Activated naive CD4-positive, alpha-beta T cell treated with anti-CD3 and anti-CD28 coated beads for 36 hours (primary cell): ENCODE results near the gene PAPSS2. TPM values are rescaled to one million over a fixed set of nuclear protein-coding genes. Genes with fewer than 3 reads are reported as not detected.
A peak's percentile ranks its signal among the peaks of the same experiment; 100 is the strongest.

ENCODE experiments used
- CTCF ChIA-PET: fragments of 350-600 bp; sonication (Branson Sonifier 250); formaldehyde crosslinking; loops from one replicate; lab custom pipeline; 2021; ENCODE audit warnings: antibody characterized with exemption; lab: Charles Lee
- DNase-seq: peaks from one replicate; pipeline ENCODE4 v3.0.0-alpha.2; 2020
- H3K27ac Mint-ChIP-seq: one replicate; pipeline ENCODE4 v1.8.0; 2021; ENCODE audit warnings: mild to moderate bottlenecking, mixed read lengths
- H3K27me3 Mint-ChIP-seq: one replicate; pipeline ENCODE4 v1.8.0; 2021; ENCODE audit warnings: low read depth, mixed read lengths
- H3K36me3 Mint-ChIP-seq: one replicate; pipeline ENCODE4 v1.8.0; 2021; ENCODE audit warnings: low read depth, mixed read lengths
- H3K4me1 Mint-ChIP-seq: one replicate; pipeline ENCODE4 v1.8.0; 2021; ENCODE audit warnings: low read depth, mixed read lengths
- H3K4me3 Mint-ChIP-seq: one replicate; pipeline ENCODE4 v1.8.0; 2021; ENCODE audit warnings: mild to moderate bottlenecking, moderate library complexity, mixed read lengths
- H3K9me3 Mint-ChIP-seq: one replicate; pipeline ENCODE4 v1.8.0; 2021; ENCODE audit warnings: mixed read lengths
- intact Hi-C: fragments of 100-400 bp; cut with micrococcal nuclease; formaldehyde crosslinking; loops from one replicate; pipeline ENCODE4 v1.15.1; 2023
- total RNA-seq, 2 experiments: library from RNA; stranded (reverse); gene quantifications; one replicate each; pipeline ENCODE4 v1.2.3, GENCODE V29; 2021

PAPSS2 gene
- total RNA-seq, 2 experiments from 2014 or later: 0.38 TPM; not detected in 1

DNA sequence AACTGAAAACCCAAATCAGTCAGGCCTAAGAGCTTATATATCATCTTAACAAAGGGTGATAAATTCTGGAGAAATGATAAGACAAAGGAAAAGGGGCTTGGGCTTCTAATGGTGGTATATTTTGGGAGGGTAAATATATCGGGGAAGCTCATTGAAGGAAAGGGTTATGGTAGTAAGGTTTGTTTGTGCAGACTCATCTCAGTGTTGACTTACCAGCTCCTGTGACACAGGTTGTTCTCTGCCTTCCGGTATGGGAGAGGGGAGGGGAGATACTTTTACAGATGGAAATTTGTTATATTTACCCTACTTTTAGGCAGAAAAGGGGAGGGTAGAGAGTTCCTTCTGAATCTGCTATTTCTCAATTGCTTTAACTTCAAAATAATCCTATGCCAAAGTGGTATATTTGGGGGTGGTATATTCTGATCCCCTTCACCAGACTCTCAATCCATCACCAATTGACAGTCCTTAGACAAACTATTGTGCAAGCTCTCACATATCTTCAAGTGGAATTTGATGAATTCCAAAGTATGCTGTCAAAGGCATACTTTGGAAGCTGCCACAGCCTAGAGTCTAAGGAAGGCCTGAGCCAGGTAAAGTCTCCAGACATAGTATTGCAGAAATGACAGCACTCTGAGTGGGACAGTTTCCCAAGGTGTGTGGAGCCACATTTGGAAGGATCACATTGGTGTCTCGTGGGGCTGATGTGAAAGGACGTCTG, 13.3 kb upstream of the PAPSS2 start:
- Mint-ChIP-seq H3K4me1 (peaks cover 20% of the 10 kb centered on the region), H3K27me3 (no peaks in the 10 kb centered on the region), H3K27ac (no peak overlapping the region), H3K4me3 (no peak overlapping the region), H3K9me3 (peaks cover 10% of the 10 kb centered on the region), H3K36me3 (peaks cover 2% of the 10 kb centered on the region)
- intact Hi-C loops: loop anchor here (10.0 kb wide), 1 partner anchor 448 kb away; no protein-coding TSS in a partner anchor
- CTCF ChIA-PET: no interaction called here
- no peak for DNase-seq

DNA sequence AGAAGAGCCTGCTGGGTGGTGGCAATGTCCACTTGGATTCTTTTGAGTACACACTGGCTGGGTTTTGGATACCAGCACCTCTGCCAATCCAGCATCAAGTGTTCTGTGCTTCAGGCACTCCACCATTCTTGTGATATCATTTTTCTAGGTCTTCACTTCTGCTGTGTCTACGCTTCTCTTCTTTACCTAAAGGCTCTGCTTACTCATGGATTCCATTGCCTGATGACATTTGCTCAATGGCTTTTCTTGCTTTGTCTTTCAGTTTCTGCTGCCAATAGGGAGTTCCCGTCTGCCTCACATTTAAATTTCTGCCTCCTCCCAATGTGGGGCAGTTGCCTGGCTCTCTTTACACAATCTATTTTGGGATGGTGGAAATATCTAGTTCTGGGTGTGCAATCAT, 12.7 kb upstream of the PAPSS2 start:
- peak; percentile 42 for DNase-seq
- Mint-ChIP-seq H3K36me3 (peaks cover 2% of the 10 kb centered on the region), H3K4me3 (no peak overlapping the region), H3K4me1 (peaks cover 20% of the 10 kb centered on the region), H3K9me3 (peaks cover 10% of the 10 kb centered on the region), H3K27me3 (peaks cover 4% of the 10 kb centered on the region), H3K27ac (no peak overlapping the region)
- CTCF ChIA-PET: no interaction called here
- intact Hi-C loops: loop anchor here (10.0 kb wide), 1 partner anchor 448 kb away; no protein-coding TSS in a partner anchor

GRCh38 chr10:87650838-87651589, 8.7 kb upstream of the PAPSS2 start:
- Mint-ChIP-seq H3K4me3 (no peak overlapping the region), H3K36me3 (peaks cover 2% of the 10 kb centered on the region), H3K27ac (no peak overlapping the region), H3K9me3 (peaks cover 2% of the 10 kb centered on the region), H3K27me3 (peaks cover 6% of the 10 kb centered on the region), H3K4me1 (peaks cover 12% of the 10 kb centered on the region)
- DNase-seq: no peak
- CTCF ChIA-PET: no interaction called here
- intact Hi-C loops: no loop called here

- Mint-ChIP-seq H3K9me3 (peaks cover under 1% of the 10 kb centered on the region), H3K27me3 (peaks cover 13% of the 10 kb centered on the region), H3K27ac (no peak overlapping the region), H3K4me1 (peaks cover 13% of the 10 kb centered on the region), H3K36me3 (no peaks in the 10 kb centered on the region), H3K4me3 (no peak overlapping the region)
- intact Hi-C loops: no loop called here
- DNase-seq: no peak
- CTCF ChIA-PET: interaction anchor here (0.7 kb wide), 1 partner anchor 123 kb away, joined by 3 read pairs; no protein-coding TSS in a partner anchor
Measured at GRCh38 chr10:87651801-87652200, 7.9 kb upstream of the PAPSS2 start.

DNA sequence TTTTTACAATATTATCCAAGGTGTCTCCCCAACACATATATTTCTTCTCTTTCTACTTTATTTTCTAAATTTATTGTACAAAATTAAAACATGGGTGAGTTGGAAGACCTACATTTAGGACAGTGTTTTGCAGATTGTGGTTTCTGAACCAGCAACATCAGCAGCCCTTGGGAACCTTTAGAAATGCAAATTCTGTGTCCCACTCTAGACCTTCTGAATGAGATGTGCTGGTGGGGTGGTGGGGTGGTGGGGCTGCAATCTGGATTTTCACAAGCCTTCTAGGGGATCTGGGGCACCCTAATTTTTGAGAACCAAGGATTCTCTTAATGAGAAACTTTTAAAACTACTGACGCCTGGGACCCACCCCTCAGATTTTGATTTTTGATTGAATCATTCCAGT, 7.4 kb upstream of the PAPSS2 start:
- no peak overlapping the region for H3K27ac Mint-ChIP-seq
- peaks cover 14% of the 10 kb centered on the region for H3K27me3 Mint-ChIP-seq
- no peaks in the 10 kb centered on the region for H3K36me3 Mint-ChIP-seq
- H3K4me3 Mint-ChIP-seq: no peak overlapping the region
- CTCF ChIA-PET: interaction anchor here (0.7 kb wide), 1 partner anchor 123 kb away, joined by 3 read pairs; no protein-coding TSS in a partner anchor
- intact Hi-C loops: no loop called here
- H3K9me3 Mint-ChIP-seq: no peaks in the 10 kb centered on the region
- H3K4me1 Mint-ChIP-seq: peaks cover 9% of the 10 kb centered on the region
- DNase-seq: no peak

DNA sequence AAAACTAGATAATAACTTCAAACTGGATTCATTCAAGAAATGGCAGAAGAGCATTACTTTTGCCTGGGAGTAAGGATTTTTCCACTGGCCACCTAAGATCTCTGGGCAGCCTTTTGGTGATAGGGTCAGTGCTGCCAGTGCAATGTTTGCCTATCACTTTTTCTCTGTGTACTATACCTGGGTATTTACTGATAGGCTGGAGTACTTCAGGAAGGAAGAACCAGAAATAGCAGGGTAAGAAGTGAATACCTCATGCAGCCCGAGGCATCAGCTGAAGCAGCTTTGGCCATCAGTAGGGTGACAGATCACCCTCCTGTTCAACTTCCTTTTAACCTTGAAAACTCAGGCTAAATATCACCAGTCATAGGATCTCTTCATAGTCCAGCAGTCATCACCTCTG, 5.5 kb upstream of the PAPSS2 start:
- CTCF ChIA-PET: no interaction called here

DNA sequence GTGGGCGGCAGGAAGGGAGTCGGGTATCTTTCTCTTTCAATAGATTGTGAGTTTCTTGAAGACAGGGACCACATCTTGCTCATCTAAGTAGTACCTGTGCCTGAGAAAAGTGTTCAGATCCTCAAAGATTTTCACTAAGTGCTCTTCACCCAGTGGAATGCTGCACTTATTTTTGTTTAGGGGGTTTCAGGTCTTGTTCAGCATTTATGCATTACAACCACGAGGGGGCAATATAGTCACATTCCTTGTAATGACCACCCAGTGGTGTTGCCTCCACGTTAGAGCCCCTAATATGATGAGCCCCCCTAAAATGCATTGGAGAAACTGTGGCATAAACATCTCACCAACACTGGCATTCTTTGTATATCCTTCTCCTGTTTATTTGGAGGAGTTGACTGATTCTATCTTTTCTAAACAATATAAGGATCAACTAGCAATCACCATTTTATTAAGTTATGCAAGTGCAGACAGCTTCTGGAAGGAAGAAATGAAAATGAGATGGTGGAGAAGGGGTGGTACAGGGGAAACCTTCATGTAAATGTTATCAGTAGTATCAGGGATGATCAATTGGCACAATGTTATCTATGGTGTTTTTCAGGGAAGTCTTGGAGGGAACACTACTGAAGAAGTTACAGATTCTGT, 3.1 kb upstream of the PAPSS2 start:
- no peaks in the 10 kb centered on the region for H3K36me3 Mint-ChIP-seq
- H3K4me3 Mint-ChIP-seq: no peak overlapping the region
- H3K27ac Mint-ChIP-seq: no peak overlapping the region
- no peaks in the 10 kb centered on the region for H3K9me3 Mint-ChIP-seq
- no peak for DNase-seq
- CTCF ChIA-PET: interaction anchor here (0.6 to 1.5 kb wide), 5 partner anchors 13 to 546 kb away, joined by 3 to 5 read pairs (median 3); no protein-coding TSS in a partner anchor
- intact Hi-C loops: loop anchor here (1.0 to 5.0 kb wide), 8 partner anchors 79 to 897 kb away; partner anchors contain the start of genes ATAD1, KLLN and PTEN
- H3K4me1 Mint-ChIP-seq: peaks cover 10% of the 10 kb centered on the region
- H3K27me3 Mint-ChIP-seq: peaks cover 35% of the 10 kb centered on the region

More for the DNA sequence above, 5.5 kb upstream of the PAPSS2 start:
- peaks cover 5% of the 10 kb centered on the region for H3K4me1 Mint-ChIP-seq
- H3K36me3 Mint-ChIP-seq: no peaks in the 10 kb centered on the region
- H3K27me3 Mint-ChIP-seq: peaks cover 19% of the 10 kb centered on the region
- no peak for DNase-seq
- intact Hi-C loops: no loop called here
- no peaks in the 10 kb centered on the region for H3K9me3 Mint-ChIP-seq
- H3K27ac Mint-ChIP-seq: no peak overlapping the region
- no peak overlapping the region for H3K4me3 Mint-ChIP-seq

- CTCF ChIA-PET: interaction anchor here (0.6 to 1.6 kb wide), 8 partner anchors 14 to 862 kb away, joined by 3 to 6 read pairs (median 3); no protein-coding TSS in a partner anchor
- intact Hi-C loops: loop anchor here (2.0 to 5.0 kb wide), 4 partner anchors 160 to 731 kb away; partner anchors contain the start of genes ATAD1, KLLN and PTEN
- no peak for DNase-seq
- Mint-ChIP-seq H3K4me1 (peaks cover 10% of the 10 kb centered on the region), H3K36me3 (no peaks in the 10 kb centered on the region), H3K4me3 (no peak overlapping the region), H3K27me3 (peaks cover 39% of the 10 kb centered on the region), H3K27ac (no peak overlapping the region), H3K9me3 (no peaks in the 10 kb centered on the region)
Measured at GRCh38 chr10:87657371-87657770, 2.3 kb upstream of the PAPSS2 start.

DNA sequence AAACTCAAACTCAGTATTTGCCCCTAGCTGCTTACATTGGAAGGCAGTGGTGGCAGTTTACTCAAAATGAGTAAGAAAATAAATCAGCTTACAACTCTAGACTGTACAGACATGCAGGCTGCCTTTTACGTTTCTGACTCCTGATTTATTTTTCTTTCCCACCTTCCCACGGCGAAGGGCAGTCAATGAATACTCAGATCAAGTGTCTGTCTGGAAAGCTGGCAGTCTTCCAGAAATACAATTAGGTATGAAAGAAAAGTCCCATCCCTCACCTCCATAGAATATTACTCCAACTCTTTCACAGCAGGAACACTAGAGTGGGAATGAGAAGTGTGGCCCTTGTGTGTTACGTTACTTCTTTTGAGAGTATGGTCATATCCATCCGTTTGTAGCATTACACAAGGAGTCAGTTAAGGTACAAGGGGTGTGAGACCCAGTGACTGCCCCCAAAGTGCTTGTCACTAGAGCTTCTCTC, 1.3 kb upstream of the PAPSS2 start:
- no peak overlapping the region for H3K27ac Mint-ChIP-seq
- intact Hi-C loops: loop anchor here (5.0 kb wide), 3 partner anchors 159 to 454 kb away; partner anchors contain the start of genes ATAD1, KLLN and PTEN
- no peak for DNase-seq
- CTCF ChIA-PET: interaction anchor here (0.5 to 1.6 kb wide), 8 partner anchors 10 to 660 kb away, joined by 3 to 6 read pairs (median 3); no protein-coding TSS in a partner anchor
- peaks cover 10% of the 10 kb centered on the region for H3K4me1 Mint-ChIP-seq
- H3K27me3 Mint-ChIP-seq: peaks cover 40% of the 10 kb centered on the region
- no peaks in the 10 kb centered on the region for H3K9me3 Mint-ChIP-seq
- H3K36me3 Mint-ChIP-seq: no peaks in the 10 kb centered on the region
- H3K4me3 Mint-ChIP-seq: no peak overlapping the region

DNA sequence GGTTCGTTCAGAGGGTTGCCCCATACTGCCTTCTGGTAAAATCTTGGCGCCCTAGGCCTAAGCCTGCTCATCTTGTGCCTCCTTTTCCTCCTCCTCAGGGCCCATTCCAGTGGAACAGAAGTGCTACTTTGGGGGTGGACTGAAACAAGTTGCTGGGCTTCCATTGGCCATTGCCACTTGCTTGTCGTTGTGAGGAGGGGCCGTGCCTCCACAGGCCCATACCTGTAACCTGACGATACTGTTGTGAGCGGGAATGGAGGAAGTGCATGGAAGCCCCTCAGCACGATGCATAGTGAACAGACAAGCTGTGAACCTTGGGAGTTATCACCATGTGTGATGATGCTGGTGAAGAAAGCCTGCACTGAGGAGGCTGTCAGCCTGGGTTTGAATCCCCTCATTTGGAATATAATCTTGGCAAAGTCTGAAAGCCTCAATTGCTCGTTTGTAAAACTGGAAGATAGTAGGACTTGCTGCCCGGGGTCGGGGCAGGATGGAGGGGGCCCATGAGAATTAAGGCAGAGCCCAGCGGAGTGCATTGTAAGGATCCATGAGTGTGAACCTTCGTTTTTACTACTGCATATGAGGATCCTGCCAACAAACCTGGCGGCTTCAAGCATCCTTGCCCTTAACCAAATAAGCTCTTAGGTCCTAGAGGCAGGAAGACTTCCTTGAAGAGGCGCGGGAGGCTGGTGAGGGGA, 671 bp upstream of the PAPSS2 start:
- no peaks in the 10 kb centered on the region for H3K9me3 Mint-ChIP-seq
- no peak overlapping the region for H3K27ac Mint-ChIP-seq
- H3K36me3 Mint-ChIP-seq: no peaks in the 10 kb centered on the region
- H3K4me1 Mint-ChIP-seq: peaks cover 10% of the 10 kb centered on the region
- H3K4me3 Mint-ChIP-seq: peak overlapping the region; percentile 67
- intact Hi-C loops: loop anchor here (5.0 kb wide), 3 partner anchors 158 to 453 kb away; partner anchors contain the start of genes ATAD1, KLLN and PTEN
- CTCF ChIA-PET: interaction anchor here (0.5 to 1.2 kb wide), 6 partner anchors 9 to 660 kb away, joined by 3 to 4 read pairs (median 3); no protein-coding TSS in a partner anchor
- peaks cover 43% of the 10 kb centered on the region for H3K27me3 Mint-ChIP-seq
- DNase-seq: no peak

- peak overlapping the region; percentile 74 for H3K4me3 Mint-ChIP-seq
- H3K9me3 Mint-ChIP-seq: no peaks in the 10 kb centered on the region
- H3K27me3 Mint-ChIP-seq: peaks cover 48% of the 10 kb centered on the region
Measured at GRCh38 chr10:87660484-87661133, 931 bp downstream of the PAPSS2 start.

More at GRCh38 chr10:87660484-87661133, 931 bp downstream of the PAPSS2 start:
- no peak for DNase-seq
- Mint-ChIP-seq H3K4me1 (peaks cover 10% of the 10 kb centered on the region), H3K27ac (no peak overlapping the region), H3K36me3 (no peaks in the 10 kb centered on the region)
- intact Hi-C loops: no loop called here
- CTCF ChIA-PET: interaction anchor here (1.0 kb wide), 1 partner anchor 112 kb away, joined by 3 read pairs; no protein-coding TSS in a partner anchor
